GM12891 (cell line): ENCODE data around the gene EPB41L1.

Experiments used
- POLR2A ChIP-seq: IDR thresholded peaks from 2 replicates; pipeline ENCODE4 v1.6.1; 2011; ENCODE audit warnings: low read depth, low read length, control low read depth
- POLR2AphosphoS5 ChIP-seq: IDR thresholded peaks from 2 replicates; pipeline ENCODE4 v1.6.1; 2011; ENCODE audit warnings: low read depth, low read length, control low read depth
- SPI1 ChIP-seq: IDR thresholded peaks from 2 replicates; pipeline ENCODE4 v1.6.1; 2011; ENCODE audit warnings: low read depth, low read length, control low read depth

DNA sequence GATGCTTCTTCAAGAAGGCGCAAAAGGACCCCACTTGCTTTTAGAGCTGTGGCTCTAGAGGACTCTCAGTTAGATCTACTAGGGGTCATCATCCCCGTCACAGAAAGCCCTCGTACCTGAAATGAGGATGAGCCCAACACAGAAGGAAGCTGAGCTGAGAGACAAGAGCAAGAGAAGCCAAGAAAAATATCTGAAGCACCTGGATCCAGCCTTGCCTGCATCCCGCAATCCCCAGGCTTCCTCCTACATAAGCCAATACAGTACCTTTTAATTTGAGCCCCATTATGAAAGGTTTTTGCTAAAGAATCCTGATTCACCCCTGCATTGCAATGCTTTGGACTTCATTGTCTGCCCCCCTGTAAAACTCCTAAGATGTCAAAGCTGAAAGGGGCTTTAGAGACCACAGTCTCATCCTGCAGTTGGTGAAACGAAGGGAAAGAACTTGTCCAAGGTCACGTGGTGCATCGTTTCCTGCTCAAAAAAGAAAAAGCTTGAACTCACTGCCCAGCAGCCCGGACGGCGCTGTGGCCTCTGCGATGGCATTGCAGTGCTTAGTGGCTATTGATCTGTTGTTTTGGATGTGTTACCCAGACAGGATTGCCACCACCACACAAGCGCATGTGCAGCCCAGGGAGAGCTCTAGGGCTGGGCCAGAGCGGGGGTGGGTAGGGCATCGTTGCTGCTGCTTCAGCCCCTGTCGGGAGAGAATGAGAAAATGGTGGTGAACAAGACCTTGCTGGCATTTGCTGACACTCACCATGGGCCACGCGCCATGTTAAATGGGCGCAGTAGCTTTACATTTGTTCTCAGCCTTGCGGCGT is 110.1 kb downstream of the EPB41L1 start:
- TF ChIP-seq POLR2AphosphoS5 (no peak), POLR2A (no peak), SPI1 (no peak)
